ENCODE measurements around the gene MTMR2.

The MTMR2 gene

GRCh38 chr11:95853862-95854261 is 70.0 kb downstream of the MTMR2 start:
- H3K4me3 ChIP-seq (ENCODE audit: low read depth, low read length), result no peak overlapping the region
- H3K36me3 ChIP-seq, result peaks cover 20% of the 10 kb centered on the region
- no peak overlapping the region for H3K27ac ChIP-seq
- TF ChIP-seq, protein P1, sequence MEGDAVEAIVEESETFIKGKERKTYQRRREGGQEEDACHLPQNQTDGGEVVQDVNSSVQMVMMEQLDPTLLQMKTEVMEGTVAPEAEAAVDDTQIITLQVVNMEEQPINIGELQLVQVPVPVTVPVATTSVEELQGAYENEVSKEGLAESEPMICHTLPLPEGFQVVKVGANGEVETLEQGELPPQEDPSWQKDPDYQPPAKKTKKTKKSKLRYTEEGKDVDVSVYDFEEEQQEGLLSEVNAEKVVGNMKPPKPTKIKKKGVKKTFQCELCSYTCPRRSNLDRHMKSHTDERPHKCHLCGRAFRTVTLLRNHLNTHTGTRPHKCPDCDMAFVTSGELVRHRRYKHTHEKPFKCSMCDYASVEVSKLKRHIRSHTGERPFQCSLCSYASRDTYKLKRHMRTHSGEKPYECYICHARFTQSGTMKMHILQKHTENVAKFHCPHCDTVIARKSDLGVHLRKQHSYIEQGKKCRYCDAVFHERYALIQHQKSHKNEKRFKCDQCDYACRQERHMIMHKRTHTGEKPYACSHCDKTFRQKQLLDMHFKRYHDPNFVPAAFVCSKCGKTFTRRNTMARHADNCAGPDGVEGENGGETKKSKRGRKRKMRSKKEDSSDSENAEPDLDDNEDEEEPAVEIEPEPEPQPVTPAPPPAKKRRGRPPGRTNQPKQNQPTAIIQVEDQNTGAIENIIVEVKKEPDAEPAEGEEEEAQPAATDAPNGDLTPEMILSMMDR (IDR thresholded peaks at IDR 0.05; ENCODE audit: low read depth, low read length), result no peak
- no peaks in the 10 kb centered on the region for H3K27me3 ChIP-seq (ENCODE audit: insufficient read depth, low read depth, severe bottlenecking)
- no peak for DNase-seq
- H3K9me3 ChIP-seq (ENCODE audit: severe bottlenecking), result no peaks in the 10 kb centered on the region

DNA sequence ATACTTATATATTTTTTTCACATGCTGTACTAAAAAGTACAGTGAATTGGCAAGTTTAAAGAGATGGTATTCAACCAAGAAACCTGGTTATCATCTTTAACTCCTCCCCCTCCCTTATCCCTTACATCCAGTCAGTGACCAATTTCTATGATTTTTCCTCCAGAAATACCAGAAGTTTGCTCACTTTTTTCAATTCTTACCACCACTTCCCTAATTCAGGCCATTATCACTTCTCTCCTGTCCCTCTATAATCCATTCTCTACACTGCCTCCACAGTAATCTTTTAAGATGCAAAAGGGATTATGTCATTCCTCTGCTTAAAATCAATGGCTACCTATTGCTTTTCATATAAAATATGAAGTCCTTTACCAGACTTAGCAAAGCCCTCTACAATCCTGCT is 70.8 kb downstream of the MTMR2 start:
- H3K9me3 ChIP-seq (ENCODE audit: severe bottlenecking), result no peaks in the 10 kb centered on the region
- TF ChIP-seq, protein P1 (IDR thresholded peaks at IDR 0.05; ENCODE audit: low read depth, low read length), result no peak
- H3K36me3 ChIP-seq, result peaks cover 21% of the 10 kb centered on the region
- no peak overlapping the region for H3K4me3 ChIP-seq (ENCODE audit: low read depth, low read length)
- no peak overlapping the region for H3K27ac ChIP-seq
- no peaks in the 10 kb centered on the region for H3K27me3 ChIP-seq (ENCODE audit: insufficient read depth, low read depth, severe bottlenecking)
- DNase-seq, result no peak

GRCh38 chr11:95850137-95850536 is 73.8 kb downstream of the MTMR2 start:
- H3K4me3 ChIP-seq (ENCODE audit: low read depth, low read length), result no peak overlapping the region
- TF ChIP-seq, protein P1 (IDR thresholded peaks at IDR 0.05; ENCODE audit: low read depth, low read length), result no peak
- H3K36me3 ChIP-seq, result peaks cover 29% of the 10 kb centered on the region
- no peak for DNase-seq
- no peaks in the 10 kb centered on the region for H3K27me3 ChIP-seq (ENCODE audit: insufficient read depth, low read depth, severe bottlenecking)
- H3K9me3 ChIP-seq (ENCODE audit: severe bottlenecking), result no peaks in the 10 kb centered on the region
- no peak overlapping the region for H3K27ac ChIP-seq

DNA sequence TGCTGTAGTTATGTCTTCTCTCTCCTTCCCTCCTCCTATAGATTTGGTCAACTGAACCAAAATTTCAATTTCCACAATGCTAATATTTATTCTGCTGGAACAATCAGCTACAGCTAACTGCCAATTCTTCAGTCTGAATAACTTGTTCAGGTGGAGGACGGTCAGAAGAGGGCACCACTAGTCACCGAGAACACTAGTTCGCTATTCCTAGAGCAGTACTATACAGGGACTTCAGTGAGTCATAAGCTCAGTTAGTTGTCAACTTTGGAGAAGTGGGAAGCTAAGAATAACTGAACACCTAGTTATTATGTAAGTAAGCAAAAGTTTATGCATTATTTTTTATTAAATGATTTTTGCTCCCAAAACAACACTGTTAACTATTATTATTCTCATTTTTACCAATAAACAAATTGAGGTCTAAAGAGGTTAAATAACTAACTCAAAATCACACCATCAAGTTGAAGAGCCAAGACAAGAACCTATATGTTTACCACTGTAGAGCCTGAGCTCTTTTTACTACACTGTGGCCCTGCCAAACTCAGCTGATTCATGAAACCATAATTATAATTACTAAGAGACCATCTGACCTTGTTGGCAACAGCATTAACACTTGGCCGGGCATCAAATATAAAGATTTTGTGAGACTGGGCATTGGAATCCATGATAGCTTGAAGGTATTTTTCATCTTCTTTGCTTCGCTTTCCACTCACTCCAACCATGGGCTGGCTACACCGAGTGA is 74.7 kb downstream of the MTMR2 start:
- peak; percentile 65 for DNase-seq
- no peak overlapping the region for H3K4me3 ChIP-seq (ENCODE audit: low read depth, low read length)

DNA sequence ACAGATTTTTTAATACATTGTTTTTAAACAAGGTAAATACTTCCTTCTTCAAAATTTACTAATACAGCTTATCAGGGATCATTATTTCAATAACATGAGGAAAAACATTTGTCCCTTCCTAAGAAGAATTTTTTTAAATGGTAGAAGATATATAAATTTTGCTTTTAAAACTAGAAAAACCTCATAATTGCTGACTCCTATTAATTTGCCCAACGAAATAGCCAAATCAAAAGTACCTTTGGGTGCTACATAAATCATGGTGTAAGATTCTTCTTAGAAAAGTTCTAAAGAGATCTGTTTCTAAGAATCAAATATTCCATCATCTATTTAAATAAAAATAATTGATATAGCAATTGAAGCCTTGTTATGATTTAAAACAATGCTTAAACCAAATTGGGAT is 78.7 kb downstream of the MTMR2 start:
- H3K4me3 ChIP-seq (ENCODE audit: low read depth, low read length), result no peak overlapping the region
- no peak overlapping the region for H3K27ac ChIP-seq
- H3K36me3 ChIP-seq, result peaks cover 56% of the 10 kb centered on the region
- no peak for DNase-seq
- no peaks in the 10 kb centered on the region for H3K9me3 ChIP-seq (ENCODE audit: severe bottlenecking)
- TF ChIP-seq, protein P1 (IDR thresholded peaks at IDR 0.05; ENCODE audit: low read depth, low read length), result no peak
- no peaks in the 10 kb centered on the region for H3K27me3 ChIP-seq (ENCODE audit: insufficient read depth, low read depth, severe bottlenecking)

More for the DNA sequence above, 74.7 kb downstream of the MTMR2 start:
- TF ChIP-seq, protein P1 (IDR thresholded peaks at IDR 0.05; ENCODE audit: low read depth, low read length), result peak; percentile 52
- H3K27ac ChIP-seq, result no peak overlapping the region
- H3K36me3 ChIP-seq, result peaks cover 38% of the 10 kb centered on the region
- H3K9me3 ChIP-seq (ENCODE audit: severe bottlenecking), result no peaks in the 10 kb centered on the region
- no peaks in the 10 kb centered on the region for H3K27me3 ChIP-seq (ENCODE audit: insufficient read depth, low read depth, severe bottlenecking)
